ENCODE measurements around the gene SCNN1G. TPM values are rescaled to one million over a fixed set of nuclear protein-coding genes. Genes with fewer than 3 reads are reported as not detected.
A peak's percentile ranks its signal among the peaks of the same experiment; 100 is the strongest.

The SCNN1G gene
- total and polyA plus RNA-seq, 2 of the 13 experiments (the other 11 are each of a cell fraction or from before 2014, with no cell fraction given), result not detected

DNA sequence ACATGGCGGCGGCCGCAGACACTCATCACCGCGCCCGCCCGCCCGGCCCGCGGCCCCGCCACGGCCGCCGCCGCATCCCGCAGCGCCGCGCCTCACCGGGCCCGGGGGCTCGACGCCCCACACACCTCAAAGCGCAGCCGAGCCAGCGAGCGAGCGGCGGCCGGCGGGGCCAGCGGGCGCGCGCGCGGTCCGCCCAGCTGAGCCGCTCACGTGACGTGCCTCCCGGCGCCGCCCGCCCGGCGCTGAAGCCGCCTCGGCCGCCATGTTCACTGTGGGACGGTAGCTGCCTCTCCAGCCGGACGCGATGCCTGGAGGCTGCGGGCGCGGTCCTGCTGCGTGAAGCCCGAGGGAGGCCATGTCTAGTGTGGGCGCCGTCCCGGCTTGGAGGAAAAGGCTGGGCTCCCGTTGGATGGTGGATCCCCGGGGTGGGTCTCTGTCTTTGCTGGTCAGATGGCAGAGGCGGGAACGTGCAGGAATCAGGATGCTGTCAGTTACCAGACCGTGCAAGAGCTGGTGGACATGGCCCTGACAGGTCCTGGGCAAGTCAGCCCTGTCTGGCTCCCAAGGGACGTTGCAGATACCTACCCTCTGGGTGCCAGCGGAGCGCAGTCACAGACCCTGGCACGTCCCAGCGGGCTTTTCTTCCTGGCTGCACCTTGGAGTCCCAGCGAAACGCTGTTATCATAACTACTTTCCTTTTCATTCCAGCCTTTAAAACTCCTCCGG is 33.1 kb upstream of the SCNN1G start, which contains the start of gene USP31 (continued):
- TF ChIP-seq, protein P1, sequence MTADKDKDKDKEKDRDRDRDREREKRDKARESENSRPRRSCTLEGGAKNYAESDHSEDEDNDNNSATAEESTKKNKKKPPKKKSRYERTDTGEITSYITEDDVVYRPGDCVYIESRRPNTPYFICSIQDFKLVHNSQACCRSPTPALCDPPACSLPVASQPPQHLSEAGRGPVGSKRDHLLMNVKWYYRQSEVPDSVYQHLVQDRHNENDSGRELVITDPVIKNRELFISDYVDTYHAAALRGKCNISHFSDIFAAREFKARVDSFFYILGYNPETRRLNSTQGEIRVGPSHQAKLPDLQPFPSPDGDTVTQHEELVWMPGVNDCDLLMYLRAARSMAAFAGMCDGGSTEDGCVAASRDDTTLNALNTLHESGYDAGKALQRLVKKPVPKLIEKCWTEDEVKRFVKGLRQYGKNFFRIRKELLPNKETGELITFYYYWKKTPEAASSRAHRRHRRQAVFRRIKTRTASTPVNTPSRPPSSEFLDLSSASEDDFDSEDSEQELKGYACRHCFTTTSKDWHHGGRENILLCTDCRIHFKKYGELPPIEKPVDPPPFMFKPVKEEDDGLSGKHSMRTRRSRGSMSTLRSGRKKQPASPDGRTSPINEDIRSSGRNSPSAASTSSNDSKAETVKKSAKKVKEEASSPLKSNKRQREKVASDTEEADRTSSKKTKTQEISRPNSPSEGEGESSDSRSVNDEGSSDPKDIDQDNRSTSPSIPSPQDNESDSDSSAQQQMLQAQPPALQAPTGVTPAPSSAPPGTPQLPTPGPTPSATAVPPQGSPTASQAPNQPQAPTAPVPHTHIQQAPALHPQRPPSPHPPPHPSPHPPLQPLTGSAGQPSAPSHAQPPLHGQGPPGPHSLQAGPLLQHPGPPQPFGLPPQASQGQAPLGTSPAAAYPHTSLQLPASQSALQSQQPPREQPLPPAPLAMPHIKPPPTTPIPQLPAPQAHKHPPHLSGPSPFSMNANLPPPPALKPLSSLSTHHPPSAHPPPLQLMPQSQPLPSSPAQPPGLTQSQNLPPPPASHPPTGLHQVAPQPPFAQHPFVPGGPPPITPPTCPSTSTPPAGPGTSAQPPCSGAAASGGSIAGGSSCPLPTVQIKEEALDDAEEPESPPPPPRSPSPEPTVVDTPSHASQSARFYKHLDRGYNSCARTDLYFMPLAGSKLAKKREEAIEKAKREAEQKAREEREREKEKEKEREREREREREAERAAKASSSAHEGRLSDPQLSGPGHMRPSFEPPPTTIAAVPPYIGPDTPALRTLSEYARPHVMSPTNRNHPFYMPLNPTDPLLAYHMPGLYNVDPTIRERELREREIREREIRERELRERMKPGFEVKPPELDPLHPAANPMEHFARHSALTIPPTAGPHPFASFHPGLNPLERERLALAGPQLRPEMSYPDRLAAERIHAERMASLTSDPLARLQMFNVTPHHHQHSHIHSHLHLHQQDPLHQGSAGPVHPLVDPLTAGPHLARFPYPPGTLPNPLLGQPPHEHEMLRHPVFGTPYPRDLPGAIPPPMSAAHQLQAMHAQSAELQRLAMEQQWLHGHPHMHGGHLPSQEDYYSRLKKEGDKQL (CRISPR knock-in tag; IDR thresholded peaks at IDR 0.05; ENCODE audit: low read depth), result no peak
- TF ChIP-seq SRSF4 (IDR thresholded peaks at IDR 0.05; ENCODE audit: low read depth, low read length, poor library complexity, severe bottlenecking), result no peak
- TF ChIP-seq ZNF382 (CRISPR knock-in tag; IDR thresholded peaks at IDR 0.05; ENCODE audit: borderline replicate concordance), result no peak
- no peak for TF ChIP-seq CHD2 (IDR thresholded peaks at IDR 0.05; ENCODE audit: low read depth, low read length)
- peak; percentile 86 for TF ChIP-seq MXD4 (CRISPR knock-in tag; IDR thresholded peaks at IDR 0.05)
- TF ChIP-seq, protein P2, sequence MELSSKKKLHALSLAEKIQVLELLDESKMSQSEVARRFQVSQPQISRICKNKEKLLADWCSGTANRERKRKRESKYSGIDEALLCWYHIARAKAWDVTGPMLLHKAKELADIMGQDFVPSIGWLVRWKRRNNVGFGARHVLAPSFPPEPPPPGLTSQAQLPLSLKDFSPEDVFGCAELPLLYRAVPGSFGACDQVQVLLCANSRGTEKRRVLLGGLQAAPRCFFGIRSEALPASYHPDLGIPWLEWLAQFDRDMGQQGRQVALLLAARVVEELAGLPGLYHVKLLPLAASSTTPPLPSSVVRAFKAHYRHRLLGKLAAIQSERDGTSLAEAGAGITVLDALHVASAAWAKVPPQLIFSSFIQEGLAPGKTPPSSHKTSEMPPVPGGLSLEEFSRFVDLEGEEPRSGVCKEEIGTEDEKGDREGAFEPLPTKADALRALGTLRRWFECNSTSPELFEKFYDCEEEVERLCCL (CRISPR knock-in tag; IDR thresholded peaks at IDR 0.05; ENCODE audit: borderline replicate concordance), result peak; percentile 44; the same call in 1 of the 2 replicates
- TF ChIP-seq, protein P3, sequence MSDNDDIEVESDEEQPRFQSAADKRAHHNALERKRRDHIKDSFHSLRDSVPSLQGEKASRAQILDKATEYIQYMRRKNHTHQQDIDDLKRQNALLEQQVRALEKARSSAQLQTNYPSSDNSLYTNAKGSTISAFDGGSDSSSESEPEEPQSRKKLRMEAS (IDR thresholded peaks at IDR 0.05), result peak; percentile 78
- peak; percentile 76; the same call in 1 of the 2 replicates for TF ChIP-seq NFKB2 (CRISPR knock-in tag; IDR thresholded peaks at IDR 0.05; ENCODE audit: borderline replicate concordance)
- no peak for TF ChIP-seq ZNF615 (CRISPR knock-in tag; IDR thresholded peaks at IDR 0.05; ENCODE audit: borderline replicate concordance)
- TF ChIP-seq FOXA3 (CRISPR knock-in tag; IDR thresholded peaks at IDR 0.05), result peak; percentile 71
- TF ChIP-seq ZNF800 (CRISPR knock-in tag; IDR thresholded peaks at IDR 0.05), result no peak
- TF ChIP-seq, protein P4, sequence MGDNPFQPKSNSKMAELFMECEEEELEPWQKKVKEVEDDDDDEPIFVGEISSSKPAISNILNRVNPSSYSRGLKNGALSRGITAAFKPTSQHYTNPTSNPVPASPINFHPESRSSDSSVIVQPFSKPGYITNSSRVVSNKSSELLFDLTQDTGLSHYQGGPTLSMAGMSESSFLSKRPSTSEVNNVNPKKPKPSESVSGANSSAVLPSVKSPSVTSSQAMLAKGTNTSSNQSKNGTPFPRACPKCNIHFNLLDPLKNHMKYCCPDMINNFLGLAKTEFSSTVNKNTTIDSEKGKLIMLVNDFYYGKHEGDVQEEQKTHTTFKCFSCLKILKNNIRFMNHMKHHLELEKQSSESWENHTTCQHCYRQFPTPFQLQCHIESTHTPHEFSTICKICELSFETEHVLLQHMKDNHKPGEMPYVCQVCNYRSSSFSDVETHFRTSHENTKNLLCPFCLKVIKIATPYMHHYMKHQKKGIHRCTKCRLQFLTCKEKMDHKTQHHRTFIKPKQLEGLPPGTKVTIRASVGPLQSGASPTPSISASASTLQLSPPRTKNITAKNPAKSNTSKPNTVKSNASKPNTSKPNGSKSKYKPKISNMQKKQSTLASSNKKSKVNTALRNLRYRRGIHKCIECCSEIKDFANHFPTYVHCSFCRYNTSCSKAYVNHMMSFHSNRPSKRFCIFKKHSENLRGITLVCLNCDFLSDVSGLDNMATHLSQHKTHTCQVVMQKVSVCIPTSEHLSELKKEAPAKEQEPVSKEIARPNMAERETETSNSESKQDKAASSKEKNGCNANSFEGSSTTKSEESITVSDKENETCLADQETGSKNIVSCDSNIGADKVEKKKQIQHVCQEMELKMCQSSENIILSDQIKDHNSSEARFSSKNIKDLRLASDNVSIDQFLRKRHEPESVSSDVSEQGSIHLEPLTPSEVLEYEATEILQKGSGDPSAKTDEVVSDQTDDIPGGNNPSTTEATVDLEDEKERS (CRISPR knock-in tag; IDR thresholded peaks at IDR 0.05), result no peak
- TF ChIP-seq CAMTA2 (CRISPR knock-in tag; IDR thresholded peaks at IDR 0.05; ENCODE audit: borderline replicate concordance), result peak; percentile 94; the same call in 1 of the 2 replicates
- TF ChIP-seq TBP (CRISPR knock-in tag; IDR thresholded peaks at IDR 0.05), result no peak
- no peak for TF ChIP-seq RBM22 (optimal IDR thresholded peaks at IDR 0.05; ENCODE audit: low read length)

Data from HepG2 (cell line).